D721Med (cell line): ENCODE results near the gene CCDC127.
"Not testable (repeated sequence)": the region's sequence is repeated elsewhere in the genome, so short reads cannot be mapped to it uniquely, and the experiment has no call there.

Experiments used
- DNase-seq: peaks from one replicate; pipeline ENCODE4 v3.0.0; 2011; ENCODE audit warnings: low spot score; ENCODE audit not compliant: insufficient read length
- FAIRE-seq: peaks from 2 replicates; lab custom pipeline; 2011; peaks lifted over from hg19 to GRCh38; lab: Jason Lieb, UNC
- CTCF ChIP-seq: IDR thresholded peaks from 2 replicates; pipeline ENCODE4 v1.5.1; 2012; ENCODE audit warnings: mild to moderate bottlenecking, control low read depth; ENCODE audit not compliant: insufficient read depth; ENCODE audit errors: missing control alignments

The CCDC127 gene

DNA sequence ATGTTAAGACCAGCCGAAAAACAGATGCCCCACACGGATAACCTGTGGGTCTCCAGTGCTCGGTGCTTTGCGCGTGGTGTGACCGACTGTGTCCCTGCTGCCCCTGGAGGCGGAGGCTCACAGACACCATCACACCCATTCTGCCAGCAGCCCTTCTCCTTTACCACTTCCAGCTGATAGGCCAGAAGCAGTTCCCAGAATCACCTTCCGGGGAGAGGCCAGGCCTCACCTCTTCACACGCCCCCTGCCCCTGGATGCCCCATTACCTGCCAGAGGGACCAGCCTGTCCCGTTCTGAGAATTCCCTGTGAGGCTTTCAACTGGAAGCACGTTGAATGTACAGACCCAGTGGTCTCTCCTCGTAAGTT lies 48.2 kb downstream of the CCDC127 start:
- DNase-seq (no peak), FAIRE-seq (no peak)
- no peak for TF ChIP-seq CTCF

GRCh38 chr5:169071-169727 lies 48.8 kb downstream of the CCDC127 start:
- no peak for TF ChIP-seq CTCF
- no peak for FAIRE-seq

DNA sequence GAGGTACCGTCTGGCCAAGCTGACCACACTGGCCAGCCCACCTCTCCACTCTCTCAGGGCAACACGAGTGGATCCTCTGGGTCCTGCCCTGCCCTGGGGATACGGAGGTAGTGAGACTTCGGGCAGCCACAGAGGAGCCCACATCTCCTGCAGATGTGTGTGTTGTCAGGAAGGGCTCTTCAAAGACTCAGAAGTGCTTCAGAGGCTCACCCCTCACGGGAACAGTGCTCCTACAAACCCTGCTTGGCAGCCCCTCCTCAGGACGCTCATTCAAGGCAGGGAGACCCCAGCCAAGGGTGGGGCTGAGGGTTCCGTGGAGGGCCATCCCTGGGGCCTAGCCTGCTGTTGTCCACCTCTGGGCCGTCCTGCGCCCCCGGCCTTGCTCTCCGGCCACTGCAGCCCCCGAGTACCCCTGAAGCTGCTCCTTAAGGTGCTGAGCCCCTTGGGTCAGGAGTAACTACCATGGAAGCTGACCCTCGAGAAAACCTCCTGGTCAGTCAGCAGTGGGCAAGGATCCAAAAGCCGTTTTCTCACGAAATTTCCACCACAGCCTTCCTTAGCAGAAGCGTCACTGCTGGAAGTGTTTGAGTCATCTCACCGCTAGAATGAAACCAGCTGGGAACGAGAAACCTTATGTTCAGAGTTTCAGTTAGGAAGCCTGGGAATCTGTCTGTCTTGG lies 49.8 kb downstream of the CCDC127 start:
- TF ChIP-seq CTCF, result no peak
- DNase-seq, result no peak
- FAIRE-seq, result no peak

More at GRCh38 chr5:169071-169727, 48.8 kb downstream of the CCDC127 start:
- no peak for DNase-seq

DNA sequence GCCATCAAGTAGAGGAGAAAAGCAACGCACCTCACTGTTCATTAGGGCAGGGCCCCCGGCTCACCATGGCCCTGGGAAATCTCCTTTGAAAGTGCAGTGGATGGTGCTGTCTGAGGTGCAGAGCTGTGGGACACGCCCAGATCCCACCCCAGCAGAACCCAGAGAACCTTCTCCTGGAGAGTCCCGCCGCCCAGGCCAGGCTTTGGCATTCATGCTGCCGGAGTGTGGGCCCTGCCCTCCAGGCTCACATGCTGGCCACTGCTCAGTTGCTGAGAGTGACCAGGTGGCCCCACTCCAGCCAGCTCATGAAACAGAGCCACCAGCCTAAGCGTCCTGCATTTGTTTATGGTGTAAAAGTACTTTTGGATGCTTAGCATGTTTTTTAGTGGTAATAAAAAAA lies 50.4 kb downstream of the CCDC127 start:
- TF ChIP-seq CTCF, result no peak
- FAIRE-seq (no peak), DNase-seq (no peak)

- DNase-seq (no peak), FAIRE-seq (no peak)
- TF ChIP-seq CTCF, result no peak
Measured at GRCh38 chr5:166441-167372, 51.2 kb downstream of the CCDC127 start.

DNA sequence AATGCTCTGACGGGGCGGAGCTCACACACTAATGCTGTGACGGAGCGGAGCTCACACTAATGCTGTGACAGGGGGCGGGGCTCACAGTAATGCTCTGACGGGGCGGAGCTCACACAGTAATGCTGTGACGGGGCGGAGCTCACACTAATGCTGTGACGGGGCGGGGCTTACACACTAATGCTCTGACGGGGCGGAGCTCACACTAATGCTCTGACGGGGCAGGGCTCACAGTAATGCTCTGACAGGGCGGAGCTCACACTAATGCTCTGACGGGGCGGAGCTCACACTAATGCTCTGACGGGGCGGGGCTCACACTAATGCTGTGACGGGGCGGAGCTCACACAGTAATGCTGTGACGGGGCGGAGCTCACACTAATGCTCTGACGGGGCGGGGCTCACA lies 53.2 kb downstream of the CCDC127 start:
- DNase-seq, FAIRE-seq: not testable (repeated sequence)

- DNase-seq, result no peak
- no peak for TF ChIP-seq CTCF
- no peak for FAIRE-seq
Measured at GRCh38 chr5:164244-164643, 53.7 kb downstream of the CCDC127 start.
